Activated naive CD8-positive, alpha-beta T cell treated with anti-CD3 and anti-CD28 coated beads, Interleukin-2, amount 50 U/mL, for 16 hours (primary cell): ENCODE measurements around the gene SLC35F4.

Experiments
- DNase-seq: peaks from one replicate; pipeline ENCODE4 v3.0.0-alpha.2; 2020; ENCODE audit warnings: low read depth, low spot score

Gene SLC35F4

DNA sequence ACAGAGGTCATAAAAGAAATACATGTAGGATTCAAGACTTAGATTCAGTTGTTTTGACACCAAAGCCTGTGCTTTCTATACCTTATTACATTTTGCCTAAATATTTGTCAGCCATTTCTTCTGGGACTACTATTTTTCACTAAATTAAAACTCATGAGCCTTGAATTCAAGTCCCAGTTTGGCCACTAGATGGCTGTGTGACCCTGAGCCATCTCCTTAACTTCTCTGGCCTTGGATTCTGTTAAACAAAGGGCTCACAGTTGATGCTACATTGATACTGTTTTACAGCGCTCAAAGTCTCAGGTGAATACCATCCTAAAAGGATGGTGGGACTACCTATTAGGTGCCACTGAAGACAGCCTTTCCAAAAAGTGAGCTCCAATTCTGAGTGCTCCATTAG lies 332.7 kb downstream of the SLC35F4 start:
- DNase-seq: no peak

DNA sequence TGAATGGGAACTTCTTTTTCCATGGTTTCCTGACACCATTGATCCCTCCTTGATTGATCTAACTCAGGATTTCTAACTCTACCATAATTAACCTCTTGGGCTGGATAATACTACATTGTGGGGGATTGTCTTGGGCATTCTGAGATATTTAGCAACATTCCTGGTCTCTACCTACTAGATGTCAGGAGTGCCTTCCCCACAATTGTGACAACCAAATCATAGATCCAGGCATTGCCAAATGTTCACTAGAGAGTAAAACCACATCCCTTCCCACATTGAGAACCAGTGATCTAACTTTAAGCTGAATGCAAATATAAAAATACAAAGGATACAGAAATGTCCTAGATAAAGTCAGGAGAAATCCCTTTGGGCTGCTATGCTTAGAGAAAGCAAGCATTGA lies 335.3 kb downstream of the SLC35F4 start:
- no peak for DNase-seq

DNA sequence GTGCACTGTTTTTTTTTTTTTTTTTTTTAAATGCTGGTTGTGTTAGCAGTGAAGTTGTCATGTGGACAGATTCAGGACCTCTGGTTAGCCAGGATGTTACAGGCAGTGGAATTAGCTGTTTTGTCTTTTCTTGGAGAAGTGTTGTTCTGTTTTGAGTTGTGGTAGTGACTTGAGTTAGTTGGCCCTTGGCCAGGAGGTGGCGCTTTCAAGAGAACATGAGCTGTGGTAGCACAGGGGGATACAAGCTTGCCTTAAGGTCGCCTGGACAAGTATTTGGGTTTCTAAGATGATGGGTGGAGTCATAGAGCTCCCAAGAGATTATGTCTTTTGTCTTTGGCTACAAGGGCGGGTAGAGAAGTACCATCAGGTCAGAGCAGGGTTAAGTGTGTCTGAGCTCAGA lies 338.9 kb downstream of the SLC35F4 start:
- no peak for DNase-seq

DNA sequence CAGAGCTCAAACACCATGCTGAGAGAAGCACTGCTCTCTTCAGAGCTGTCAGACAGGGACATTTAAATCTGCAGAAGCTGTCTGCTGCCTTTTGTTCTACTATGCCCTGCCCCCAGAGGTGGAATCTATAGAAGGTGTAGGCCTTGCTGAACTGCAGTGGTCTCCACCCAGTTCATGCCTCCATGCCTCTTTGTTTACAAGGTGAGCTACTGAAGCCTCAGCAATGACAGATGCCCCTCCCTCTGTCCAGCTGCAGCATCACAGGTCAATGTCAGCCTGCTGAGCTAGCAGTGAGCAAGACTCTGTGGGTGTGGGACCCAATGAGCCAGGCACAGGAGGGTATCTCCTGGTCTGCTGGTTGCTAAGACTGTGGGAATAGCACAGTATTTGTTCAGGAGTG lies 346.8 kb downstream of the SLC35F4 start:
- DNase-seq: no peak
